ENCODE data around the gene ACSL5. TPM values are rescaled to one million over a fixed set of nuclear protein-coding genes. Genes with fewer than 3 reads are reported as not detected.
"Not testable (repeated sequence)": the region's sequence is repeated elsewhere in the genome, so short reads cannot be mapped to it uniquely, and the experiment has no call there.

The ACSL5 gene
- total RNA-seq, 2 experiments from 2014 or later, result 30.1 to 32.9 TPM

GRCh38 chr10:112395809-112396530 is 22.1 kb downstream of the ACSL5 start:
- ChIA-PET POLR2A (interaction anchor here (1.5 kb wide), 1 partner anchor 20 kb away, joined by 10 read pairs; no protein-coding TSS in a partner anchor), CTCF (interaction anchor here (0.5 kb wide), 1 partner anchor 213 kb away, joined by 3 read pairs; the partner anchor contains the start of gene GPAM)
- H3K27ac Mint-ChIP-seq, result no peak overlapping the region
- no peaks in the 10 kb centered on the region for H3K9me3 Mint-ChIP-seq
- peaks cover 6% of the 10 kb centered on the region for H3K4me1 Mint-ChIP-seq (ENCODE audit: low read depth)
- intact Hi-C loops (cut with micrococcal nuclease), result no loop called here
- no peak for DNase-seq
- no peaks in the 10 kb centered on the region for H3K27me3 Mint-ChIP-seq
- peaks cover 14% of the 10 kb centered on the region for H3K36me3 Mint-ChIP-seq
- H3K4me3 Mint-ChIP-seq, result no peak overlapping the region

- H3K4me3 Mint-ChIP-seq, result no peak overlapping the region
- H3K27ac Mint-ChIP-seq, result no peak overlapping the region
- intact Hi-C loops (cut with micrococcal nuclease), result no loop called here
- ChIA-PET CTCF (no interaction called here), POLR2A (no interaction called here)
- H3K4me1 Mint-ChIP-seq (ENCODE audit: low read depth), result no peaks in the 10 kb centered on the region
- H3K36me3 Mint-ChIP-seq, result peaks cover 17% of the 10 kb centered on the region
- no peaks in the 10 kb centered on the region for H3K27me3 Mint-ChIP-seq
- no peaks in the 10 kb centered on the region for H3K9me3 Mint-ChIP-seq
- DNase-seq, result no peak
Observed at GRCh38 chr10:112397592-112397991, 23.7 kb downstream of the ACSL5 start.

- Mint-ChIP-seq H3K27ac (no peak overlapping the region), H3K36me3 (peaks cover 47% of the 10 kb centered on the region), H3K4me3 (no peak overlapping the region), H3K9me3 (no peaks in the 10 kb centered on the region), H3K27me3 (no peaks in the 10 kb centered on the region), H3K4me1 (ENCODE audit: low read depth) (no peaks in the 10 kb centered on the region)
- no peak for DNase-seq
- intact Hi-C loops (cut with micrococcal nuclease), result no loop called here
- CTCF ChIA-PET, result interaction anchor here (1.4 kb wide), 1 partner anchor 32 kb away, joined by 3 read pairs; no protein-coding TSS in a partner anchor
- POLR2A ChIA-PET, result no interaction called here
Observed at GRCh38 chr10:112402917-112403316, 29.0 kb downstream of the ACSL5 start.

- H3K36me3 Mint-ChIP-seq, result peaks cover 51% of the 10 kb centered on the region
Observed at GRCh38 chr10:112404617-112405016, 30.7 kb downstream of the ACSL5 start.

GRCh38 chr10:112406806-112407205 is 32.9 kb downstream of the ACSL5 start:
- H3K27me3 Mint-ChIP-seq; H3K4me3 Mint-ChIP-seq; intact Hi-C loops (cut with micrococcal nuclease); CTCF ChIA-PET; H3K9me3 Mint-ChIP-seq; DNase-seq; H3K4me1 Mint-ChIP-seq (ENCODE audit: low read depth); H3K27ac Mint-ChIP-seq; POLR2A ChIA-PET: not testable (repeated sequence)
- H3K36me3 Mint-ChIP-seq, result peaks cover 54% of the 10 kb centered on the region

More at GRCh38 chr10:112404617-112405016, 30.7 kb downstream of the ACSL5 start:
- Mint-ChIP-seq H3K27me3 (no peaks in the 10 kb centered on the region), H3K9me3 (no peaks in the 10 kb centered on the region), H3K27ac (peak overlapping the region; percentile 18), H3K4me1 (ENCODE audit: low read depth) (no peaks in the 10 kb centered on the region), H3K4me3 (no peak overlapping the region)
- ChIA-PET CTCF (no interaction called here), POLR2A (no interaction called here)
- intact Hi-C loops (cut with micrococcal nuclease), result no loop called here
- DNase-seq, result no peak

GRCh38 chr10:112407696-112408095 is 33.8 kb downstream of the ACSL5 start:
- Mint-ChIP-seq H3K4me3 (no peak overlapping the region), H3K27me3 (no peaks in the 10 kb centered on the region), H3K9me3 (no peaks in the 10 kb centered on the region), H3K27ac (peak overlapping the region; percentile 11), H3K36me3 (peaks cover 53% of the 10 kb centered on the region), H3K4me1 (ENCODE audit: low read depth) (no peaks in the 10 kb centered on the region)
- ChIA-PET CTCF (interaction anchor here (1.9 kb wide), 1 partner anchor 64 kb away, joined by 4 read pairs; no protein-coding TSS in a partner anchor), POLR2A (no interaction called here)
- no peak for DNase-seq
- intact Hi-C loops (cut with micrococcal nuclease), result no loop called here

GRCh38 chr10:112409299-112409698 is 35.4 kb downstream of the ACSL5 start:
- H3K27me3 Mint-ChIP-seq, result no peaks in the 10 kb centered on the region
- intact Hi-C loops (cut with micrococcal nuclease), result no loop called here
- H3K4me3 Mint-ChIP-seq, result no peak overlapping the region
- no peak overlapping the region for H3K27ac Mint-ChIP-seq
- no peak for DNase-seq
- H3K9me3 Mint-ChIP-seq, result no peaks in the 10 kb centered on the region
- peaks cover 47% of the 10 kb centered on the region for H3K36me3 Mint-ChIP-seq
- ChIA-PET POLR2A (no interaction called here), CTCF (no interaction called here)
- H3K4me1 Mint-ChIP-seq (ENCODE audit: low read depth), result no peaks in the 10 kb centered on the region

- H3K36me3 Mint-ChIP-seq, result peaks cover 47% of the 10 kb centered on the region
- H3K9me3 Mint-ChIP-seq, result no peaks in the 10 kb centered on the region
- ChIA-PET CTCF (no interaction called here), POLR2A (no interaction called here)
- no peak overlapping the region for H3K4me3 Mint-ChIP-seq
- DNase-seq, result no peak
- no peaks in the 10 kb centered on the region for H3K27me3 Mint-ChIP-seq
- H3K27ac Mint-ChIP-seq, result no peak overlapping the region
- intact Hi-C loops (cut with micrococcal nuclease), result no loop called here
- H3K4me1 Mint-ChIP-seq (ENCODE audit: low read depth), result no peaks in the 10 kb centered on the region
Observed at GRCh38 chr10:112409755-112410154, 35.8 kb downstream of the ACSL5 start.

- Mint-ChIP-seq H3K36me3 (peaks cover 48% of the 10 kb centered on the region), H3K4me3 (no peak overlapping the region), H3K27ac (no peak overlapping the region), H3K4me1 (ENCODE audit: low read depth) (no peaks in the 10 kb centered on the region), H3K27me3 (no peaks in the 10 kb centered on the region), H3K9me3 (no peaks in the 10 kb centered on the region)
- intact Hi-C loops (cut with micrococcal nuclease), result no loop called here
- POLR2A ChIA-PET, result no interaction called here
- CTCF ChIA-PET, result interaction anchor here (0.6 kb wide), 1 partner anchor 1152 kb away, joined by 3 read pairs; no protein-coding TSS in a partner anchor
- DNase-seq, result no peak
Observed at GRCh38 chr10:112412696-112413095, 38.8 kb downstream of the ACSL5 start.

GRCh38 chr10:112421731-112422130 is 47.8 kb downstream of the ACSL5 start:
- intact Hi-C loops (cut with micrococcal nuclease), result no loop called here
- Mint-ChIP-seq H3K27ac (no peak overlapping the region), H3K4me3 (no peak overlapping the region), H3K36me3 (peaks cover 37% of the 10 kb centered on the region), H3K4me1 (ENCODE audit: low read depth) (no peaks in the 10 kb centered on the region), H3K9me3 (no peaks in the 10 kb centered on the region), H3K27me3 (no peaks in the 10 kb centered on the region)
- ChIA-PET CTCF (interaction anchor here (1.1 kb wide), 1 partner anchor 50 kb away, joined by 5 read pairs; no protein-coding TSS in a partner anchor), POLR2A (no interaction called here)
- no peak for DNase-seq

GRCh38 chr10:112424651-112425050 is 50.7 kb downstream of the ACSL5 start:
- intact Hi-C loops (cut with micrococcal nuclease), result no loop called here
- no peaks in the 10 kb centered on the region for H3K27me3 Mint-ChIP-seq
- DNase-seq, result no peak
- peaks cover 40% of the 10 kb centered on the region for H3K36me3 Mint-ChIP-seq
- no peaks in the 10 kb centered on the region for H3K9me3 Mint-ChIP-seq
- POLR2A ChIA-PET, result no interaction called here
- no peaks in the 10 kb centered on the region for H3K4me1 Mint-ChIP-seq (ENCODE audit: low read depth)
- H3K4me3 Mint-ChIP-seq, result no peak overlapping the region
- peak overlapping the region; percentile 31 for H3K27ac Mint-ChIP-seq
- CTCF ChIA-PET, result no interaction called here

GRCh38 chr10:112426111-112426510 is 52.2 kb downstream of the ACSL5 start:
- POLR2A ChIA-PET, result interaction anchor here (1.3 kb wide), 1 partner anchor 12 kb away, joined by 4 read pairs; no protein-coding TSS in a partner anchor
- H3K27me3 Mint-ChIP-seq, result no peaks in the 10 kb centered on the region
- H3K4me1 Mint-ChIP-seq (ENCODE audit: low read depth), result no peaks in the 10 kb centered on the region
- no peaks in the 10 kb centered on the region for H3K9me3 Mint-ChIP-seq
- peaks cover 43% of the 10 kb centered on the region for H3K36me3 Mint-ChIP-seq
- H3K27ac Mint-ChIP-seq, result no peak overlapping the region
- H3K4me3 Mint-ChIP-seq, result no peak overlapping the region
- CTCF ChIA-PET, result no interaction called here
- intact Hi-C loops (cut with micrococcal nuclease), result no loop called here
- no peak for DNase-seq

- POLR2A ChIA-PET, result no interaction called here
- peak overlapping the region; percentile 28 for H3K27ac Mint-ChIP-seq
Observed at GRCh38 chr10:112429147-112429546, 55.2 kb downstream of the ACSL5 start.

More at GRCh38 chr10:112429147-112429546, 55.2 kb downstream of the ACSL5 start:
- intact Hi-C loops (cut with micrococcal nuclease), result no loop called here
- no peaks in the 10 kb centered on the region for H3K4me1 Mint-ChIP-seq (ENCODE audit: low read depth)
- no peaks in the 10 kb centered on the region for H3K27me3 Mint-ChIP-seq
- H3K36me3 Mint-ChIP-seq, result peaks cover 32% of the 10 kb centered on the region
- CTCF ChIA-PET, result interaction anchor here (1.3 kb wide), 1 partner anchor 43 kb away, joined by 7 read pairs; no protein-coding TSS in a partner anchor
- H3K9me3 Mint-ChIP-seq, result no peaks in the 10 kb centered on the region
- H3K4me3 Mint-ChIP-seq, result no peak overlapping the region
- no peak for DNase-seq

All from activated CD4-positive, alpha-beta memory T cell treated with anti-CD3 and anti-CD28 coated beads for 36 hours (primary cell).